ENCODE measurements around the gene CCDC172.

CCDC172 gene

DNA sequence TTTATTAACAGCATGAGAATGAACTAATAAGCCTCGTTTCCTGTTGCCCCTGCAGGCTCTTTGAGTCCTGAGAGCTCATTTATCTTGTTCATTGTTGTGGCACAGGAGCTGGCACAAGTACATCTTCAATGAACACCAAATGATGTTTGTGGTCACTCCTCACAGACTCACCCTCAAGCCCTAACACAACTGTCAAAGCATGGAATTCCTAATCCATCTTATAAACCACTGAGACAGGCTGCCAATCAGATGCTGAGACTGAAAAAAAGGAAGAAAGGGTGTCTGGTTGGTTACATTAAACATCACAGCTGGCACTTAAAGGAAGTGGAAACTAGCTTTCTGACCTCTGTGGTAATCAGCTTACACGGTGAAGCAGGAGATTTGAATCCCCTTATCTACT is 7.7 kb upstream of the CCDC172 start:
- H3K4me3 ChIP-seq (ENCODE audit: low read depth, low read length) = no peak overlapping the region
- TF ChIP-seq, protein P1, sequence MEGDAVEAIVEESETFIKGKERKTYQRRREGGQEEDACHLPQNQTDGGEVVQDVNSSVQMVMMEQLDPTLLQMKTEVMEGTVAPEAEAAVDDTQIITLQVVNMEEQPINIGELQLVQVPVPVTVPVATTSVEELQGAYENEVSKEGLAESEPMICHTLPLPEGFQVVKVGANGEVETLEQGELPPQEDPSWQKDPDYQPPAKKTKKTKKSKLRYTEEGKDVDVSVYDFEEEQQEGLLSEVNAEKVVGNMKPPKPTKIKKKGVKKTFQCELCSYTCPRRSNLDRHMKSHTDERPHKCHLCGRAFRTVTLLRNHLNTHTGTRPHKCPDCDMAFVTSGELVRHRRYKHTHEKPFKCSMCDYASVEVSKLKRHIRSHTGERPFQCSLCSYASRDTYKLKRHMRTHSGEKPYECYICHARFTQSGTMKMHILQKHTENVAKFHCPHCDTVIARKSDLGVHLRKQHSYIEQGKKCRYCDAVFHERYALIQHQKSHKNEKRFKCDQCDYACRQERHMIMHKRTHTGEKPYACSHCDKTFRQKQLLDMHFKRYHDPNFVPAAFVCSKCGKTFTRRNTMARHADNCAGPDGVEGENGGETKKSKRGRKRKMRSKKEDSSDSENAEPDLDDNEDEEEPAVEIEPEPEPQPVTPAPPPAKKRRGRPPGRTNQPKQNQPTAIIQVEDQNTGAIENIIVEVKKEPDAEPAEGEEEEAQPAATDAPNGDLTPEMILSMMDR (IDR thresholded peaks at IDR 0.05; ENCODE audit: low read depth, low read length, missing control alignments) = no peak
- DNase-seq = no peak
- no peaks in the 10 kb centered on the region for H3K36me3 ChIP-seq (replicated peaks)
- in situ Hi-C loops (cut with HindIII; ENCODE audit: low pct_ligation_motif_present, low sequenced_read_pairs) = no loop called here
- H3K27me3 ChIP-seq (replicated peaks) = no peaks in the 10 kb centered on the region
- no peak overlapping the region for H3K27ac ChIP-seq

- Histone ChIP-seq H3K27ac (no peak overlapping the region), H3K4me3 (ENCODE audit: low read depth, low read length) (no peak overlapping the region), H3K36me3 (replicated peaks) (no peaks in the 10 kb centered on the region), H3K27me3 (replicated peaks) (no peaks in the 10 kb centered on the region)
- DNase-seq = no peak
- TF ChIP-seq, protein P1 (IDR thresholded peaks at IDR 0.05; ENCODE audit: low read depth, low read length, missing control alignments) = no peak
- in situ Hi-C loops (cut with HindIII; ENCODE audit: low pct_ligation_motif_present, low sequenced_read_pairs) = no loop called here
Measured at GRCh38 chr10:116324951-116325635, 845 bp downstream of the CCDC172 start.

GRCh38 chr10:116325987-116326386 is 1.7 kb downstream of the CCDC172 start:
- no peak overlapping the region for H3K27ac ChIP-seq
- no peaks in the 10 kb centered on the region for H3K27me3 ChIP-seq (replicated peaks)
- in situ Hi-C loops (cut with HindIII; ENCODE audit: low pct_ligation_motif_present, low sequenced_read_pairs) = no loop called here
- H3K36me3 ChIP-seq (replicated peaks) = no peaks in the 10 kb centered on the region
- no peak overlapping the region for H3K4me3 ChIP-seq (ENCODE audit: low read depth, low read length)
- TF ChIP-seq, protein P1 (IDR thresholded peaks at IDR 0.05; ENCODE audit: low read depth, low read length, missing control alignments) = no peak
- no peak for DNase-seq

DNA sequence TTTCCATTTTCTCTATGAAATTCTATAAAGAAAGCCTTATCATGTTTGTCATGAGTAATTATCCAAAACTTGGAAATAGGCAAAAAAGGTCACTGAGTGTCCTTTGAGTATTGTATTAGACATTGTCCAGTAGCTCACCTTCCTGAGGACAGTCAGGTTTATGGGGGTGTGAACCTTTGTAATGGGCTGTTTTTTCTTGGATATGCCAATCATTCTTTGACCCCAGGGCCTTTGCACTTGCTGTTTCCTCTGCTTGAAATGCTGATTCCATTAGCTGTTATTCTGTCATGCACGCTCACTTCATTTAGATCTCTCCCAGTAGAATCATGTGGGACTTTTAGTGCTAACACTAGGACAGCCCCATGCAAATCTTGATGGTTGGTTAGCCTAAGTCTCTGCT is 4.9 kb downstream of the CCDC172 start:
- H3K27me3 ChIP-seq (replicated peaks) = no peaks in the 10 kb centered on the region
- TF ChIP-seq, protein P1 (IDR thresholded peaks at IDR 0.05; ENCODE audit: low read depth, low read length, missing control alignments) = no peak
- DNase-seq = no peak
- in situ Hi-C loops (cut with HindIII; ENCODE audit: low pct_ligation_motif_present, low sequenced_read_pairs) = no loop called here
- no peak overlapping the region for H3K4me3 ChIP-seq (ENCODE audit: low read depth, low read length)
- no peaks in the 10 kb centered on the region for H3K36me3 ChIP-seq (replicated peaks)
- no peak overlapping the region for H3K27ac ChIP-seq

- DNase-seq = no peak
- Histone ChIP-seq H3K27ac (no peak overlapping the region), H3K4me3 (ENCODE audit: low read depth, low read length) (no peak overlapping the region), H3K36me3 (replicated peaks) (no peaks in the 10 kb centered on the region), H3K27me3 (replicated peaks) (no peaks in the 10 kb centered on the region)
- TF ChIP-seq, protein P1 (IDR thresholded peaks at IDR 0.05; ENCODE audit: low read depth, low read length, missing control alignments) = no peak
- in situ Hi-C loops (cut with HindIII; ENCODE audit: low pct_ligation_motif_present, low sequenced_read_pairs) = no loop called here
Measured at GRCh38 chr10:116331815-116332214, 7.6 kb downstream of the CCDC172 start.

GRCh38 chr10:116336866-116337265 is 12.6 kb downstream of the CCDC172 start:
- no peak for DNase-seq
- Histone ChIP-seq H3K4me3 (ENCODE audit: low read depth, low read length) (no peak overlapping the region), H3K36me3 (replicated peaks) (no peaks in the 10 kb centered on the region), H3K27ac (no peak overlapping the region), H3K27me3 (replicated peaks) (no peaks in the 10 kb centered on the region)
- in situ Hi-C loops (cut with HindIII; ENCODE audit: low pct_ligation_motif_present, low sequenced_read_pairs) = no loop called here
- TF ChIP-seq, protein P1 (IDR thresholded peaks at IDR 0.05; ENCODE audit: low read depth, low read length, missing control alignments) = no peak
